Activated naive CD4-positive, alpha-beta T cell (primary cell): ENCODE results near the gene ZNF578.
"Not testable (repeated sequence)": the region's sequence is repeated elsewhere in the genome, so short reads cannot be mapped to it uniquely, and the experiment has no call there.

ENCODE experiments used
- DNase-seq, 4 experiments: peaks; one replicate each; lab custom pipeline; 2025; lab: John Stamatoyannopoulos, UW

ZNF578 gene

GRCh38 chr19:52516191-52516590 lies 62.8 kb downstream of the ZNF578 start:
- no peak for DNase-seq

- DNase-seq = no peak
Observed at GRCh38 chr19:52518646-52519045, 65.3 kb downstream of the ZNF578 start.

GRCh38 chr19:52519175-52519574 lies 65.8 kb downstream of the ZNF578 start:
- DNase-seq = not testable (repeated sequence)

- DNase-seq = no peak
Observed at GRCh38 chr19:52520013-52520412, 66.7 kb downstream of the ZNF578 start.

- no peak for DNase-seq
Observed at GRCh38 chr19:52522551-52522950, 69.2 kb downstream of the ZNF578 start.

GRCh38 chr19:52524086-52524485 lies 70.7 kb downstream of the ZNF578 start:
- no peak for DNase-seq

GRCh38 chr19:52527134-52527955 lies 74.0 kb downstream of the ZNF578 start, which contains the start of gene ZNF808:
Gene ZNF808, plus strand, starts transcription at chr19:52527668. Its CDS starts 15,617 bp downstream, at chr19:52543285.
- DNase-seq = peak; percentile 92 to 98 (median 96)

- DNase-seq = peak in 1 of 4 experiments; percentile 25
Observed at GRCh38 chr19:52527956-52528351, 74.6 kb downstream of the ZNF578 start.

GRCh38 chr19:52532480-52532879 lies 79.1 kb downstream of the ZNF578 start:
- no peak for DNase-seq

GRCh38 chr19:52533901-52534300 lies 80.5 kb downstream of the ZNF578 start:
- no peak for DNase-seq

GRCh38 chr19:52535385-52535770 lies 82.0 kb downstream of the ZNF578 start:
- not testable (repeated sequence) for DNase-seq

GRCh38 chr19:52535771-52536447 lies 82.6 kb downstream of the ZNF578 start:
- peak; percentile 21 to 90 (median 68) for DNase-seq

GRCh38 chr19:52536448-52536800 lies 83.1 kb downstream of the ZNF578 start:
- DNase-seq = peak in 2 of 4 experiments; percentile 12 to 24

GRCh38 chr19:52538815-52539214 lies 85.5 kb downstream of the ZNF578 start:
- not testable (repeated sequence) for DNase-seq

GRCh38 chr19:52541176-52541575 lies 87.8 kb downstream of the ZNF578 start:
- not testable (repeated sequence) for DNase-seq

GRCh38 chr19:52541608-52542007 lies 88.3 kb downstream of the ZNF578 start:
- DNase-seq = no peak

- not testable (repeated sequence) for DNase-seq
Observed at GRCh38 chr19:52542541-52542940, 89.2 kb downstream of the ZNF578 start.

GRCh38 chr19:52542984-52543664 lies 89.8 kb downstream of the ZNF578 start:
- DNase-seq = no peak

- no peak for DNase-seq
Observed at GRCh38 chr19:52554216-52554971, 101.0 kb downstream of the ZNF578 start.

- DNase-seq = no peak
Observed at GRCh38 chr19:52557231-52557995, 104.1 kb downstream of the ZNF578 start.
